ENCODE measurements around the gene ATP11A. TPM values are rescaled to one million over a fixed set of nuclear protein-coding genes. Genes with fewer than 3 reads are reported as not detected.

The ATP11A gene
- total and polyA plus RNA-seq, 9 of the 15 experiments (the other 6 are each of a cell fraction or from before 2014, with no cell fraction given): 0.38 to 34.2 (median 4.2) TPM

DNA sequence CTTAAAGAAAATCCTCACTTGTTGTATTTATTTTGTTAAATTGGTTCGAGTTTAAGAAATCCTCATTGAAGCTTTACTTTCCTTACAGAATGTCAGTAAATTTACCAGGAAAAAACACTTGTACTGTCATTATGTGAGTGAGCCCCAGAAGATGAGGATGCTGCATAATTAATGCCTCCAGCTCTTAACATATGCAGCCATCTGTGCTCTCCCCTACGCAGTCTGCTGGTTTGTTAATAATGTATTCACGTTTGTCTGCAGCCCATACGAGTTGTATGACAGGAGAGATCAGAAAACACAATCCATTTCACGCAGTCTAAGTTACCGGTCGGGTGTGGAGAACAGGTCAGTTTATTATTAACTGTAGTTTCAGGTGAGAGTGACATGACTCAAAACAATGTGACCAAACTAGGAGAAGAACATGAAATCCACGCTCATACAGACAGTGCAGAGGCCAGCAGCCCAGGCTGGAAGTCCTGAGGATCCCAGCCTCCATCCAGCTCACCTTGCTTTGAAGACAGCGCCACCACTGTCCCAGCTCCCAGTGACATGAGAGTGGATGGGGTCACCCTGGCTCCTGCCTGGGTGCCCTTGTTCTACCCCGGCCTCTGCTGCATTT is 19.8 kb upstream of the ATP11A start:
- no peaks in the 10 kb centered on the region for H3K79me2 ChIP-seq (ENCODE audit: control insufficient read depth, insufficient read depth, low read length)
- H4K20me1 ChIP-seq (replicated peaks; ENCODE audit: control insufficient read depth, insufficient read depth, low read length): no peaks in the 10 kb centered on the region
- no peaks in the 10 kb centered on the region for H3K9me3 ChIP-seq (replicated peaks; ENCODE audit: control insufficient read depth, insufficient read depth, low read depth, low read length)
- H2AFZ ChIP-seq (ENCODE audit: low read depth, low read length): no peak overlapping the region
- POLR2A ChIA-PET: no interaction called here
- ATAC-seq: peak; percentile 75
- TF ChIP-seq EHMT2 (IDR thresholded peaks at IDR 0.05): no peak
- peak in 2 of 3 experiments; percentile 4 to 37; a peak in 1 of 6 replicates for TF ChIP-seq CTCF (IDR thresholded peaks at IDR 0.05 in 2 of 3, conservative IDR thresholded peaks at IDR 0.05 in 1 of 3; ENCODE audit: insufficient read depth in 2 of 3, low read depth in 1 of 3, low read length in 3 of 3)
- no peak for TF ChIP-seq ZNF224 (CRISPR knock-in tag; IDR thresholded peaks at IDR 0.05)
- no peak overlapping the region for H3K4me2 ChIP-seq (ENCODE audit: insufficient read depth, low read length)
- peaks cover 14 to 39% of the 10 kb centered on the region in 2 experiments for H3K27me3 ChIP-seq (ENCODE audit: control insufficient read depth in 2 of 2, insufficient read depth in 2 of 2, low read length in 2 of 2)
- FAIRE-seq: no peak
- H3K4me3 ChIP-seq: no peak overlapping the region
- H3K27ac ChIP-seq (ENCODE audit: extremely low read depth, low read depth, low read length): no peak overlapping the region
- no peak overlapping the region for H3K9ac ChIP-seq (ENCODE audit: insufficient read depth in 1 of 2, low read depth in 2 of 2, low read length in 2 of 2)
- H3K36me3 ChIP-seq (ENCODE audit: control insufficient read depth, insufficient read depth, low read length): no peaks in the 10 kb centered on the region
- WGBS (ENCODE audit: insufficient coverage, low coverage, missing lambda C conversion rate): 21% methylated on average over 9 of the region's 10 CpGs
- in situ Hi-C loops (cut with MboI): no loop called here
- peaks cover 4% of the 10 kb centered on the region for H3K9me1 ChIP-seq (ENCODE audit: control insufficient read depth, insufficient read depth, low read length)
- intact Hi-C loops (cut with micrococcal nuclease): no loop called here
- DNase-seq (ENCODE audit: extremely low read depth in 1 of 4, low spot score in 3 of 4): no peak
- BruUV-seq (replicated peaks): no TSS peak
- no peaks in the 10 kb centered on the region for H3K4me1 ChIP-seq (replicated peaks in 1 of 2; ENCODE audit: control insufficient read depth in 2 of 2, insufficient read depth in 2 of 2, low read length in 2 of 2)
- CTCF ChIA-PET (ENCODE audit: low intra/inter-chr PET ratio): no interaction called here

DNA sequence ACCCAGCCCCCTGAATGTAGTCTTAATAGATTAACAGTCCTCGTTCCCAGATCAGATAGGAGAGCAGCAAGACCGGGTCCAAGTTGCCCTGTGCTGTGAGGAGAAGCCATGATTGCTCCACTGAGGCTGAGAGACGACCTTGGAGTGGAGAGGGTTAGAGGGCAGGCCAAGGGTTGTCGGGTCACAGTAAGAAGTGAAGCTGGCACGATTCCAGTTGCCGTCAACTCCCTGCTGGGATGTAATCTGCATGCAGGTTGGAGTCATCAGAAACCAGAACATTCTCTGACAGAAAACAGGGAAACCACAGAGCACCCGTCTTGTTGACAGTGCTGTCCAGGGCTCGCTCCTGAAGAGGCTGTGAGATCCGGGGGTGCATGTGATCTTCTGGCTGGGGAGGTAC is 19.0 kb upstream of the ATP11A start:
- in situ Hi-C loops (cut with MboI) (no loop called here), intact Hi-C loops (cut with micrococcal nuclease) (no loop called here)
- Histone ChIP-seq H3K4me1 (replicated peaks in 1 of 2; ENCODE audit: control insufficient read depth in 2 of 2, insufficient read depth in 2 of 2, low read length in 2 of 2) (no peaks in the 10 kb centered on the region), H3K36me3 (ENCODE audit: control insufficient read depth, insufficient read depth, low read length) (no peaks in the 10 kb centered on the region), H3K27me3 (ENCODE audit: control insufficient read depth in 2 of 2, insufficient read depth in 2 of 2, low read length in 2 of 2) (peaks cover 16 to 43% of the 10 kb centered on the region in 2 experiments), H3K27ac (ENCODE audit: extremely low read depth, low read depth, low read length) (no peak overlapping the region), H2AFZ (ENCODE audit: low read depth, low read length) (no peak overlapping the region), H3K79me2 (ENCODE audit: control insufficient read depth, insufficient read depth, low read length) (no peaks in the 10 kb centered on the region), H3K9me3 (replicated peaks; ENCODE audit: control insufficient read depth, insufficient read depth, low read depth, low read length) (no peaks in the 10 kb centered on the region), H3K9me1 (ENCODE audit: control insufficient read depth, insufficient read depth, low read length) (peaks cover 4% of the 10 kb centered on the region), H3K9ac (ENCODE audit: insufficient read depth in 1 of 2, low read depth in 2 of 2, low read length in 2 of 2) (no peak overlapping the region), H3K4me2 (ENCODE audit: insufficient read depth, low read length) (no peak overlapping the region), H3K4me3 (no peak overlapping the region), H4K20me1 (replicated peaks; ENCODE audit: control insufficient read depth, insufficient read depth, low read length) (no peaks in the 10 kb centered on the region)
- DNase-seq (ENCODE audit: extremely low read depth in 1 of 4, low spot score in 3 of 4): peak in 1 of 4 experiments; percentile 18
- TF ChIP-seq NR2C2 (CRISPR knock-in tag; IDR thresholded peaks at IDR 0.05) (no peak), NR2C2 (tag; IDR thresholded peaks at IDR 0.05) (peak; percentile 37; the same call in 1 of the 2 replicates), LEF1 (IDR thresholded peaks at IDR 0.05) (no peak), GABPB1 (CRISPR knock-in tag; IDR thresholded peaks at IDR 0.05) (no peak), NFIC (IDR thresholded peaks at IDR 0.05) (peak; percentile 66)
- CTCF ChIA-PET (ENCODE audit: low intra/inter-chr PET ratio): no interaction called here
- no TSS peak for BruUV-seq (replicated peaks)
- ATAC-seq: no peak; the same call in 2 of the 3 replicates
- POLR2A ChIA-PET: no interaction called here
- no peak for FAIRE-seq
- WGBS (ENCODE audit: insufficient coverage, low coverage, missing lambda C conversion rate): 0% methylated on average over 6 of the region's 9 CpGs
